Right forelimb (tissue), 1 donor: ENCODE measurements around the gene TMBIM1.
"Not testable (repeated sequence)": the region's sequence is repeated elsewhere in the genome, so short reads cannot be mapped to it uniquely, and the experiment has no call there.

Experiments
- DNase-seq: peaks from one replicate; pipeline ENCODE4 v3.0.0-alpha.2; 2018

The TMBIM1 gene

DNA sequence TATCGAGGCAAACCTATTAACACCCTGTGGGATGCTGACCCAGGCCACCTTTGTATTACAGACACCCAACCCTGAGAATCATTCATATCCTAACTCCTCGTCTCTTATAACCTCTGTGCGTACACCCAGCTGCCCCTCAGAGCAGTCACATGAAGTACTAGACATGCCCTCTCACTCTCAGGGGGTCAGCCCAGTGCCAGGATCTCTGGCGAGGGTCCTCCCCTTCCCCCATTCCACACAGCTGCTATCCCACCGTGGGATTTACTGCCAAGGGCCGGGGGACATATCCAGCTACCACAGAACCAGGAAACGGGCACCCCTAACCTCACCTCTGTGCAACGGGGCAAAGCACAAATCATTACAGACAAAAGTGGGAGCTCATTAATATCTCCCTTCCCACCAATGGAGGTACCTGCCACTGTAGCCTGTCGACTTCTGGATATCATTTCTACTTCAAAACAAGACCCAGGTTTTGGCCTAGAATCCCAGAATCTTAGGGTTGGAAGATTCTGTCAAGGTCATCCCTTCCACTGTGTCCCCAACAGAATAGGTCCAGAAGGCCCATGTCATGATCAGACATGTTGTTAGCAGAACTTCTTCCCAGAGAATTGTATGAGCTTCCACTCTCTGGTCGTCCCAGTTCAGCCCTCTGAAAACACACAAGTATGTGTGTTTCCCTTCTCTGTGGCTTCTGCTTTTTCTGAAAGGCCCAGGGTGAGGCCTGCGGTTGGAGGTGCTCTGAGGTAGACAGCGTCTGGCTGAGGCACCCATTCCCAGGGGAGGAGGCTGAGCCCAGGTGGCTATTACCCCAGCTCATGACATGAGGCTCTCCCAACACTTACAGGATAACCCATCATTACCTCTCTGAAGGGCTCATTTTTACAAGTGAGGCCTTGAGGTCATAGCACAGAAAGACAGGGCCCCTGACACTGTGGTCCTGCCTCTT lies 1.7 kb downstream of the TMBIM1 start:
- no peak for DNase-seq

DNA sequence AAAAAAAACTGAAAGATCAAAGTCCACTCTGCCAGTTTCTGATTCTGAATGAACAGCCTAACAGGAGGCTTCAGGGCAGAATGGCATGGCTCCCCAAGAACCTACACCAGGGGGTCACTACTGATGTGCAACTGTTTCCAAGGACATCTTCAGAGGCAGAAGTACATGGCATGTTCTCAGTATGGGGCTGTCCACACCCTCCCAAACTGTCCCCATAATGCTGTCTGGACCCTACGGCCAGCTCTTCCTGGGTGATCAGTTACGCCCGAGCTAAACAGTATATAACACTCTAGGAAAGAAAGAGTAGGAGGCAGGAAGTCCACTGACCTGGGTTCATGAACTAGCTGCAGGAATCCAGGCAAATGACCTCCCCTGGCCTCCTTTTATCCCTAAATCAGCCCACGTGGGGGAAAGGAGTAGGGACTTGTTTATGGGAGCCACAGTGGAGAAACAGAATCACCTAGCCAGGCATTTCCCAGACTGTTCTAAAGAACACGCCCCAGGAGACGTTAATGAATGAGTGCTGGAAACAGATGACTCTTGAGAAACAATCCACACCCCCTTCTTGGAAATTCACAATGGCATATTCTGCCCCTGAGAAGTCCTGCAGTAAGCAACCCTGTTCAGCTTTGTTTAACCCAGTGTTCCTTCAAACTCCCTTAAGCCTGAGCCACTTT lies 2.5 kb downstream of the TMBIM1 start:
- DNase-seq: no peak

DNA sequence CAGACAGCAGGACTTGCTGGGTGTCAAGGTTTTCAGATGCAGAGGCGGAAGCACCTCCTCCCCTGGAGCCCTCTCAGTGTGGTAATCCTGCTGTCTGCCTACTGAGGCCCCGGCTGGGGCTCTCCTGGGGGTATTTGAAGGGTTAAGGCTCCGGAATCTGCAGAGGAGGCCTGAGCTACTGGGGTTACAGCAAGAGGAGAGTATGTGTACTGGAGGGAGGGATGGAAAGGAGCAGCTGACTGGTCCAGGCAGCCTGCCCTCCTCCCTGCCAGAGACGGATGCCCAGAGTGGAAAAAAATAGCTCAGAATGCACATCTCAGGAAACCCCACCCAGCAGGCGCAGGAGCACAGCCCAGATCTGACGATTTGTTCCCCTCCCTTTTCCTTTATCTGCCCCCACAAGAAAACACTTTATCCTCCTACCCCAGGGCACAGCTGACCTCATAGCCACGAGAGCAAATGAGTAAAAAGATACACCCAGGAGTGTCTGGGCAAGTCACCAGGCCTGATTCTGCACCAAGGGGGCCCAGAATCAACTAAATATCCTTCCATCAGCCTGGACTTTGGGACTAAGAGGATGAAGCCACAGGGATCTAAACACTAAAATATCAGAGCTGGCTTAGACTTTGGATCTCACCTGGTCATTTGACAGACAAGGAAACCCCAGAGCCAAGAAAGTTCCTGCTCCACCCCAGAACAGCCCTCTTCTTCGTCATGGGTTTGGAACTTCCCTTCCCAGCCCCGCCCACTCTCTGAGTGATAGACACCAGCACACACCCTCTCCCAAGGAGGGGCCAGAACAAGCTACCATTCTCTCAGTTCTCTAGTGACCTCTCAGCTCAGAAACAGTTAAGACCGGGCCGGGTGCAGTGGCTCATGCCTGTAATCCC lies 5.5 kb downstream of the TMBIM1 start:
- DNase-seq: peak; percentile 90

DNA sequence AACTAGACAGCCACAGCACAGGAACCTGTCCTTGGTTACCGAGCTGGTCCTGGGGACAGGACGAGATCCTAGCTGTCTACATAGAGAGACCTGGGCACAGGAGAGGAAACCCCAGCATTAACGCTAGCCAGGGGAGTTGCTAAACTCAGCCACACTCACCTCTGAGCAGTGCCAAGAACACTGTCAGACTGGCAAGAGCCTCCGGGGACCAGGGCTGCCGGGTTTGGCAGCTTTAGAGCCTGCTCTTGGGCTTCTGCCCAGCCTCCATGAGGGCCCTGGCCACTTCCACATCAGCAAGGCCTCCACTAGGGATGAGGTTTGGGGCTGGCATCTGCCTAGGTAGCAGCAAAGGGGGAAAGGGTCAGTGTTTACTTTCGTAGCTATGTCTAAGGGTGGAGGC lies 6.7 kb downstream of the TMBIM1 start:
- DNase-seq: no peak

DNA sequence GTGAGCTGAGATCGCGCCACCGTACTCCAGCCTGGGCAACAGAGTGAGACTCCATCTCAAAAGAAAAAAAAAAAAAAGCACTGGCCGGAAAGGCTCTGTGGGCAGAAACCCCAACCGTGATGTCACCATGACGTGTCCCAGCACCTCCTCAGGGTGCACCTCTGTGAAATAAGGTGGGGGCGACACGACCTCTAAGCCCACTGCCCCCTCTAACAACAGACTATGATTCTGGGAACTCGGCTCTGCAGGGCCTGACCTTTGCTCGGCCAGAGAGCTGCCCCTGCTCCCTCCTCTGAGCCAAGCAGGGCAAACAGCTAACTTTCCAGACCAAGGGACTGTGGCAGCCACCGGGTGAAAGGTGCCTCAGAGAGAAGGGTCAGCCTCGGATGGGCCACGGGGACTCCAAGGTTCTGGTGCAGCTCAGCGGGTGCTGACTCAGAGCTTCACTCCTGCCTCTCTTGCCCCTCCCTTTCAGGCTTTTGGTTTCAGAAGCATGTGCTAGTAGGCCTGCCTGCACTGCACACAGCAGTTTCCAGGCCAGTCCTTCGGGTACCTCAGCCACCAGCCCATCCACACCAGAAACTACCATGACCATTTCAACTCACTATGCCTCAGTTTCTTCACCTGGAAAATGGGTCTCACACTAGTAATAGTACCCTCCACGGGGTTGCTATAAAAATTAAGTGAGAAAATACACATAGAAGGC lies 8.0 kb downstream of the TMBIM1 start:
- DNase-seq: no peak

DNA sequence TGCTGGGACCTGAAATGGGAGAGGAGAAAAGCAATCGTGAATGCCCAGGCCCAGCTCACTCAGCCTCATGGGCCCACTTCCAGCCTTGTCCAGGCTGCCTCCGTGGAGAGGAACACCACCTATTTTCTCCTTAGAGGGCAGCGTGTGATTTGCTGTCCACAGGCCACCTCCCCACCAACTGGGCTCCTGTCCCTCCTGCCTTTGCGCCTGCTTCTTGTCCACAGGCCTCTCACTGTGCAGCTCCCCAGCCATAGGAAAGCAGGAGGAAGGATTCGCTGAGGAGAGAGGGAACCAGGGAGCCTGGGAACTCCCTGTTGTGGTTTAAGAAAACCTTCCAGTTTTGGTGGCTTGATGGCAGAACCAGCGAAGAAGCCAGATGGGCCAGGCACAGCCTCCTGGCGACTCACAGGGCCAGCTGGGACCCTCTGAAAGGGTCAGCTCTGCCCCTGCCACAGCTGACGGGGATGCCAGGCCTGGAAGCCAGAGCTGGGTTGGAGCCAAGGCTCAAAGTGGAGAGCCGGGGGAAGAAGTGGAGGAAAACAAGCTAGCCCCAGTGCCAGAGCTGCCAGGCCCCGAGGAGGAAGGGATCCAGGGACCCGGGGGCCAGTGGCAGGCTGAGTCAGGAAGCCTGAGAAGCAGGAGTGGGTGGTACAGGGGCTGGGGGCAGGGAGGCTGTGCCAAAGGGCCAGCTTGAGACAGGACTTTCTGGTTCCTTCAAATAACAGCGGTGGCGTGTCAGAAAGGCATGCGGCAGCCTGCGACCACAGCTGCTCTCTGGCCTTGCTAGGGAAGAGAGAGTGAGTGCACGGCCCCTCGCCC lies 9.9 kb downstream of the TMBIM1 start:
- no peak for DNase-seq

DNA sequence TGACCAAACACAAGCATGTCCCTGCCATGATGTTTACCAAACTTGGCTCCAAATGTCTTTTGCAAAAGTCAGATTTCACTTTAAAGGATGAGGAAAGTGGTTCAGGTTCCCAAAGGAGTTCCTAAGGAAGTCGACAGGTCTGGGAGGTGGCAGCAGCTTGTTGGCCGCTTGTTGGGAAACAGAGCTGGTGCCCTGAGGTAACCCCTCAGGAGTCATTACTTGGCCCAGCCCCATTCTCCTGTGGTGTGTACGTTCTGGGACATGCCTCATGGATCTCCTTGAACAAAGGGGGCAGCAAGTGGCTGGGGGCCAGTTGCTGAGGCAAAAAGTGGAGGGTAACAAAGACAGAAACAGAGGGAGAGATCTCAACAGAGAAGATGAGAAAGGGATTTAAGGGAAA lies 10.9 kb downstream of the TMBIM1 start:
- DNase-seq: no peak

DNA sequence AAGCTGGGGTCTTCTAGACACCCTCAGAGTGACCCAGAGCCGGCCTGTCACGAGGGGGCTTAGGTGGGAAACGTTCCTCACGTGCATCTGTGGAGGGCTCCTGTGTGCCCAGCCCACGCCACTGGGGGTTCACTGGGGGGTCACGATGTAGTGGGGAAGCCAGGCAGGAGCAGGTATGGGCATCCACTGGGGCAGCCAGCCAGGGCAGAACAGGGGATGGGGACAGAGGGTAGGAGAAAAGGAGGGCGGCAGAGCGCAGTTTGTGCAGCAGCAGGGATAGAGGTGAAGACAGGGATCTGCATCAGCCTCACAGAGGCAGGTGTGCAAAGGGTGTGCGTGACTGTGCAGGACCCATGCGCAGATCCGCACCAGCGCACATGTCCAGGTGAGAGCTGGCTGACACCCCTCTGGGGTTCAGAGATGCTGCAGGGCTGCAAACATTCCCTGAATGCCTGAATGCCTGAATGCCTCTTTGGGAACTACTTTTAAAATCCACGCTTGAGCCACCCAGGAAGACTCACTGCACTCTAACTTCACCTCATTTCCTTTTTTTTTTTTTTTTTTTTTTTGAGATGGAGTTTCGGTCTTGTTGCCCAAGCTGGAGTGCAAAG lies 11.9 kb downstream of the TMBIM1 start:
- no peak for DNase-seq

DNA sequence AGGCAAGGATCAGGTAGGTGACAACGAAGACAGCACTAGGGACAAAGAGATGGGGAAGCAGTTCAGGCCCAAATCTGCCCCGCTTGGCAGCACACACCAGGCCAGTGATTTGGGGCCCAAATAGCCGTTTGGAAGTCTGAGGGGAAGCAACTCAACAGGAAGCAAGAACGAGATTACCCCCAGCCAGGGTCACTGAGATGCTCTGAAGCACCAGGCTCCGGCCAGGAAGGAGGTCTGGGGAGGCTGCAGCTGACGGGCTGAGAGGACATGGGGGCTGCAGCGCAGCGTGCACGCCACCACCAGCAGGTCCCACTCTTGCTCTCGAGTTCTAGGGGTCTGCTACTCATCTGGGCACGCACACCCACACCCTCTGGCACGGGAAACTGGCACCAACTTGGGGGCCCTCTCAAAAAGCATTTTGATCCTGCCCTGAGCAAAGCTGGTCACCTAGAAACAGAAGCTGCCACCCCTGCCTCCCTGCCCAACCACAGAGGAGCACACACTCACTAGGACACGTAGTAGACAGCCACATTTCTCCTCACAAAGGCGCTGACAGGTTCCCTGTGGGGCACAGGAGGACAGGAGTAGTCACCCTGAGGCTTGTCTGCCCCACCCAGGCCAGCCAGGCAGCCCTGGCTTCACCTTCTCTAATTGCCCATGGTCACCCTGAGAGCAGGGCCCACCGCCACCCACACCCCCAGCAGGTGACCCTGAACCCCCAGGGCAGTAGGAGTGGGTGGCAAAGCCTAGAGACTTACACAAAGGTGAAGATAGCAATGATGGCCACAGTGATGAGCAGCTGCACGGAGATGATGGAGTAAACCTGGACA lies 13.6 kb downstream of the TMBIM1 start:
- DNase-seq: no peak

DNA sequence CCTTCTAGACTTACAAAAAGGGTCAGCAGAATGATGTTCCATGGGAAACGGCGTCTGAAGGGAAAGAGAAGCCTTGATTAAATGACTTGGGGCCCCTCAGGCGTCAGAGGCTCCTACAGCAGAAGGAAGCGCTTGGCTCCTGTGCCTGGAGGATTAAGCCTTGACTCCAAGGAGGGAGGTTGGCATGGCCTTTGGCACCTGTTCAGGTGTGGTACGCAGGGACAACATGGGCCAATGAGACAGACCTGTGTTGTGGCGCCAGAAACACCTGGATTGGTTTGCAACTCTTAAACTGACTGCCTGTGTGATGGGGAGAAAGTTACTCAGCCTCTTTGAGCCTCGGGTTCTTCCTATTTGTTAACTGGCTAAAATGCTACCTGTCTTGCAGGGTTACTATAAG lies 14.4 kb downstream of the TMBIM1 start:
- no peak for DNase-seq

DNA sequence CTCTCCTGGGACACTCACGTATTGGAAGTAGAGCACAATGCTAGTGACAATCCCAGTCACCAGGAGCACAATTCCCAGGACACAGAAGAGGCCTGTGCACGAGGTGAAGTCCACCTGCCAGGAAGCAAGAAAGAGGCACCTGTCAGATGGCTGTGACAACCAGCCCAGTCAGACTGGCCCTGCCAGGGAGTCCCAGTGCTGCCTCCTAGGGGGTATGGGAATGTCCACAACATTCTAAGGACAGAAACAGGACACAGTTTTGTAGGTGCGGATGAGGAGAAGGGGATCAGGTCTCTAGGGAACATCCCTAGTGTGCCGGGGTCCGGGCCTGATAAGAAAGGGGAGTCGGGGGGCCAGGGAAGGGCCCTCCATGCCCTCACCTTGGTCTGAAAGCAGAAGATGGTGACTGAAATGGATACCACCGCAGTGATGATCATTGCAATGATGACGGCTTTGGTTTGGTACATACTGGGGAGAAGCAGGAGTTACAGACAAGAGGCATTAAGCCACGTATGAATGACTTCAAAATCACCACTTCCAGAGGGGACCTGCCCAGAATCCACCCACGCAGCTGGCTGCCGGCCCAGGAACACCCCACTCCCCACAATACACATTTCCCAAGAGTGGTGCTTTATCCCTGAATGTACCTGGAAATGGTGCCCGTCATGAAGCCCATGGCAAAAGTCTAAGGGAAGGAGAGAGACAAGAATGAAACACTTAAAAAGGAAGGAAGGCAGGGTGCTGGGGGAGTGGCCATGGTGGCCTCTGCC lies 15.1 kb downstream of the TMBIM1 start:
- no peak for DNase-seq

DNA sequence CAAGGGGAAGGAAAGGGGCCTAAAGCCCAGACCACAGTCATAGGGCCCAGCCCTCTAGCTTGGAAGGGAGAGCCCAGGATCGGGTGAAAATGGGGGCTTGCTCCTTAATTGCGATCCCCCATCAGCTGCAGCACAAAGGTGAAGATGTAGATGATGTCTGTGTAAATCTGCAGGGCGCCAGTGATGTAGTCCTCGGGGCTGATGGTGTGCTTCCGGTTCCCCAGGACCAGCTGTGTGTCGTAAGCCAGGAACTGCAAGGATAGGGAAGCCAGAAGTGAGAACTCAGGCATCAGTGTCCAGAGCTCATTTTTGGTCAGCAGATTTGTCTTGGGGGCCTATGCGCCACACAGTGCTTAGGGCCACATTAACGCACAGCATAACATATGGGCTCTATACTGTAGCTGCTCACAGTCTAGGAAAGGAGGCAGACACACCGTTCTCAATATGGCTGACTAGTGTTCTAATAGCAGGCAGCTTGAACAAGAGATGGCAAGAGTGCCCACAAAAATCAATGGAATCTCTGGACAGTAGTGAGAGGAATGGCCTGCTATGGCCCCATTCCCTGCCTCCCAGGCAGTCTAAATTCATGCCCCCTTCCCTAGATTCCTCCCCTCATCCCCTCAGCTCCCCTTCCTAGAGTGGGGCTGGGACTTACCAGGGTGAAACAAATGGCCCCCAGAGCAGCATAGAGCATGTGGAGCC lies 16.8 kb downstream of the TMBIM1 start:
- no peak for DNase-seq

DNA sequence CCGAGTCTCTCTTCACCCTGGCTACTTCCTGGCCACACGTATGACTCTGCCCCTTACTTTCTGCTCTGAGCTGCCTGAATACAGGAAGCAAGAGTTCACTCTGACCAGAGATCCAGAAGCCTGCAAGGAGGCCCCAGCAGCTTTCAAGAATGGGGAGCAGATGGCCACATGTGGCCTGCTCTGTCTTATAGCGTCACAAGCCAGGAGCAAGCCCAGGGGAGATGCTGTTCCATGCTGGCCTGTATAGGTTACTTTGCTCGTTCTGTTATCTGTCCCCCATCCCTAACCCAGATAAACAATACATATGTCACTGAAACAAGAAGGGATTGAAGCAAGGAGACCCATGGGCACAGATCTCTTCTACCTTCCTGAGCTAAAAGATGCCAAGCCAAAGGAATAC lies 17.7 kb downstream of the TMBIM1 start:
- DNase-seq: no peak

DNA sequence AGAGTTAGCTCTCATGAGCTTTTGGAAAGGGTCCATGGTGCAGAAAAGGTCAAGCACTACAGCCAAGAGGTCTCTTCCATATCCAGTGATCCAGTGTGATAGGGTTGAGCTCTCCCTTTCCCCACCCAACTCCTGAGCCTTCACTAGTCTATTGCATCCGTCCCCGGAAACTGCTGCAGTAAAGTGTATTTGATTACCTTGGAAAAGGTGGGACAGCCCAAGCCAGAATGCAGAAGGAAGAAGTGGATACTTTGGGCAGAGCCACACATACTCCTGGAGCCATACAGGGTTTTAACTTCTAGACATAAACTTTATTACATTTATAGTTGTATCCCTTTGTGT lies 18.4 kb downstream of the TMBIM1 start:
- DNase-seq: no peak

DNA sequence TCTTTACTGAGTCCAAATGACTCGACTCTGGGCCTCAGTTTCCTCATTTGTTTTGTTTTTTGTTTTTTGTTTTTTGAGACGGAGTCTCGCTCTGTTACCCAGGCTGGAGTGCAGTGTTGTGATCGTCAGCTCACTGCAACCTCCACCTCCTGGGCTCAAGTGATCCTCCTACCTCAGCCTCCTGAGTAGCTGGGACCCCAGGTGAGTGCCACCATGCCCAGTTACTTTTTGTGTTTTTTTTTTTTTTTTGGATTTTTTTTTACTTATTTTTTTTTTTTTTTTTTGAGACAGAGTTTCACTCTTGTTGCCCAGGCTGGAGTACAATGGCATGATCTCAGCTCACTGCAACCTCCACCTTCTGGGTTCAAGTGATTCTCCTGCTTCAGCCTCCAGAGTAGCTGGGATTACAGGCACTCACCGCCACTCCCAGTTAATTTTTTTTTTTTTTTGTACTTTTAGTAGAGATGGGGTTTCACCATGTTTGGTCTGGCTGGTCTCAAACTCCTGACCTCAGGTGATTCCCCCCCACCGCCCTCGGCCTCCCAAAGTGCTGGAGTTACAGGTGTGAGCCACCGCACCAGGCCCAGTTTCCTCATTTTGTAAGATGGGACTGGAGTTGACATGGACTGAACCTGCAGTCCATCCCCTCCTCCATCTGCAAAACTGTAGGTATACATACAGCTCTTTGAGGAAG lies 18.9 kb downstream of the TMBIM1 start:
- not testable (repeated sequence) for DNase-seq

DNA sequence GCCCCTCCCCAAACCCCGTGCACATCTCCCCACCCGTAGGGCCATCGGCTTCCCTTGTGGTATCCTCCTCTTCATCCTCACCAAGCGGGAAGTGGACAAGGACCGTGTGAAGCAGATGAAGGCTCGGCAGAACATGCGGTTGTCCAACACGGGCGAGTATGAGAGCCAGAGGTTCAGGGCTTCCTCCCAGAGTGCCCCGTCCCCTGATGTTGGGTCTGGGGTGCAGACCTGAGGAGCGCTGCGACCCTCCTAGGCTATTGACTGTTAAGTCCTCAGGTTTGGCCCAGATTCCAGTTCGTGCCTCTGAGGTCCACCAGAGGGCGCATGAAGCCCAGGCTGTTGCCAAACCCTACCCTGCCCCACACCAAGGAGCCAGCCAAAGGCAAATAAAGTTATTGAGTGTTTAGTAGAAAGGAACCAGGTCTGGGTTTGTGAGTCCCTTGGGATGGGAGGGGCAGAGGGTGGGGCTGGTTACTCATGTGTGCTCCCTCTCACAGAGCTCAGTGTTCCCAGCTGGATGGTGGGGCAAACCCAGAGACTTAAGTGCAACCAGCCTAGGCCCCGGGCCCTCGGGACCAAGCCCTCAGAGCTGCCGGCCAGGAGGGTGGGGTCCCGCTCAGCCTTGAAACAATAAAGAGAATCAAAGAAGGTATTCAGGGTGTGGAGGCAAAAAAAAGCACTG lies 19.6 kb downstream of the TMBIM1 start:
- DNase-seq: peak; percentile 86

DNA sequence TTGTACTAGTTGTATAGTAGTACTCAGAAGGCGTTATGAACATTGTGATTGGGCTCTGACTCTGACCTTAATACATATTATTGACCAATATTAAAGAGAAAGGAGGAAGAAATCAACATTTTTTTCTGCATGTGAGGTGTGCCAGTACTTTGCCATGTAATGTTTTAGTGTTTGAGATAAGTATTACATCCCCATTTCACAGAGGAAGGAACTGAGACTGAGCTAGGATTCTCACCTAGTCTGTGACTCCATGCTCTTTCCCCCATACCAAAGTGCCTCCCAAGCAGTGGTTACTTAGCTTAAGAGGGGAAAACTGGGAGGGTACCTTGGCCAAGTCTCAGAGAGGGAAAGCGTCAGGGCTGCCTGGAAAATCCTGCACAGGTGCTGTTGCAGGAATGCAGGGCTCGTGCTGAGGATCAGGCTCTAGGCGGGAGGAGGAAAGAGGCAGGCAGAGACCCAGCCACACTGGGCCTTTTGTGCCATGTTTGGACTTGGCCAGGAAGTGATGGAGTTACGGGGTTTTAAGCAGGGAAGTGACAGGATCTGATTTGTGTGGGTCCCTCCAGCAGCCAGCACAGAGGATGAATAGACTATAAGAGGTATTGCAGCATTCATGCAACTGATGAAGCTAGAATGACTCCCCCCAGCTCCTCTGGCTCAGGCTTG lies 20.3 kb downstream of the TMBIM1 start:
- no peak for DNase-seq
